MCF 10A (cell line): ENCODE data around the gene ZNF74. TPM values are rescaled to one million over a fixed set of nuclear protein-coding genes. Genes with fewer than 3 reads are reported as not detected.
"Not testable (repeated sequence)": the region's sequence is repeated elsewhere in the genome, so short reads cannot be mapped to it uniquely, and the experiment has no call there.

Source experiments
- BruUV-seq: library from RNA; stranded (reverse); fragments of 400-500 nt; replicated peaks from 2 replicates; lab custom pipeline; 2021; lab: Mats Ljungman, UMichigan
- CTCF ChIA-PET: fragments of 300-600 bp; sonication (Branson Sonifier 250); formaldehyde crosslinking; extraction: SDS; loops from one replicate; lab custom pipeline; 2021; ENCODE audit warnings: antibody characterized with exemption, inconsistent platforms; lab: Yijun Ruan, JAX
- POLR2A ChIA-PET: fragments of 300-600, 350-650 bp; sonication (Branson Sonifier 250); formaldehyde crosslinking; extraction: SDS; loops from one replicate; lab custom pipeline; 2020; ENCODE audit warnings: antibody characterized with exemption, inconsistent platforms; lab: Yijun Ruan, JAX
- DNase-seq: peaks from one replicate; pipeline ENCODE4 v3.0.0-alpha.2; 2018; ENCODE audit not compliant: unreplicated experiment
- H3K27ac Mint-ChIP-seq: one replicate; pipeline ENCODE4 v1.8.0; 2022; ENCODE audit warnings: mild to moderate bottlenecking, low read depth, mixed read lengths; ENCODE audit not compliant: unreplicated experiment
- H3K27me3 Mint-ChIP-seq: one replicate; pipeline ENCODE4 v1.8.0; 2022; ENCODE audit warnings: mixed read lengths; ENCODE audit not compliant: insufficient read depth, unreplicated experiment
- H3K36me3 Mint-ChIP-seq: one replicate; pipeline ENCODE4 v1.8.0; 2022; ENCODE audit warnings: mild to moderate bottlenecking, moderate library complexity, mixed read lengths; ENCODE audit not compliant: insufficient read depth, unreplicated experiment
- H3K4me1 Mint-ChIP-seq: one replicate; pipeline ENCODE4 v1.8.0; 2022; ENCODE audit warnings: mixed read lengths; ENCODE audit not compliant: insufficient read depth, unreplicated experiment
- H3K4me3 Mint-ChIP-seq: one replicate; pipeline ENCODE4 v1.8.0; 2022; ENCODE audit warnings: mild to moderate bottlenecking, moderate library complexity, mixed read lengths; ENCODE audit not compliant: unreplicated experiment
- H3K9me3 Mint-ChIP-seq: one replicate; pipeline ENCODE4 v1.8.0; 2022; ENCODE audit warnings: mixed read lengths; ENCODE audit not compliant: unreplicated experiment
- intact Hi-C: fragments of 100-400 bp; cut with micrococcal nuclease; formaldehyde crosslinking; loops from 2 replicates; pipeline ENCODE4 v1.14.1; 2022
- total RNA-seq: library from RNA; stranded (reverse); gene quantifications from 2 replicates; pipeline ENCODE4 v1.2.3, GENCODE V29; 2022
- TF ChIP-seq, protein P1 (sequence below): fragments of 200-600 bp; IDR thresholded peaks from one replicate; pipeline ENCODE4 v1.8.0; 2022; ENCODE audit warnings: antibody characterized with exemption, mild to moderate bottlenecking; ENCODE audit not compliant: unreplicated experiment

Gene ZNF74
- total RNA-seq, 1 experiment from 2014 or later, result 10.4 TPM

DNA sequence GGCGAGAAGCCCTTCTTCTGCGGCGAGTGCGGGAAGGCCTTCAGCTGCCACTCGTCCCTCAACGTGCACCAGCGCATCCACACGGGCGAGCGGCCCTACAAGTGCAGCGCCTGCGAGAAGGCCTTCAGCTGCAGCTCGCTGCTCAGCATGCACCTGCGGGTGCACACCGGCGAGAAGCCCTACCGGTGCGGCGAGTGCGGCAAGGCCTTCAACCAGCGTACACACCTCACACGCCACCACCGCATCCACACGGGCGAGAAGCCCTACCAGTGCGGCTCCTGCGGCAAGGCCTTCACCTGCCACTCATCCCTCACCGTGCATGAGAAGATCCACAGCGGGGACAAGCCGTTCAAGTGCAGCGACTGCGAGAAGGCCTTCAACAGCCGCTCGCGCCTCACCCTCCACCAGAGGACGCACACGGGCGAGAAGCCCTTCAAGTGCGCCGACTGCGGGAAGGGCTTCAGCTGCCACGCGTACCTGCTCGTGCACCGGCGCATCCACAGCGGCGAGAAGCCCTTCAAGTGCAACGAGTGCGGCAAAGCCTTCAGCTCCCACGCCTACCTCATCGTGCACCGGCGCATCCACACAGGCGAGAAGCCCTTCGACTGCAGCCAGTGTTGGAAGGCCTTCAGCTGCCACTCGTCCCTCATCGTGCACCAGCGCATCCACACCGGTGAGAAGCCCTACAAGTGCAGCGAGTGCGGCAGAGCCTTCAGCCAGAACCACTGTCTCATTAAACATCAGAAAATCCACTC, 12.2 kb downstream of the ZNF74 start:
- DNase-seq, result no peak
- Mint-ChIP-seq H3K27ac (no peak overlapping the region), H3K4me1 (no peaks in the 10 kb centered on the region), H3K36me3 (peaks cover 15% of the 10 kb centered on the region), H3K27me3 (no peaks in the 10 kb centered on the region), H3K9me3 (no peaks in the 10 kb centered on the region), H3K4me3 (no peak overlapping the region)
- POLR2A ChIA-PET, result interaction anchor here (1.1 kb wide), 1 partner anchor 17 kb away, joined by 4 read pairs; no protein-coding TSS in a partner anchor
- CTCF ChIA-PET, result interaction anchor here (0.7 kb wide), 1 partner anchor 88 kb away, joined by 4 read pairs; no protein-coding TSS in a partner anchor
- BruUV-seq, result no TSS peak
- TF ChIP-seq, protein P1, sequence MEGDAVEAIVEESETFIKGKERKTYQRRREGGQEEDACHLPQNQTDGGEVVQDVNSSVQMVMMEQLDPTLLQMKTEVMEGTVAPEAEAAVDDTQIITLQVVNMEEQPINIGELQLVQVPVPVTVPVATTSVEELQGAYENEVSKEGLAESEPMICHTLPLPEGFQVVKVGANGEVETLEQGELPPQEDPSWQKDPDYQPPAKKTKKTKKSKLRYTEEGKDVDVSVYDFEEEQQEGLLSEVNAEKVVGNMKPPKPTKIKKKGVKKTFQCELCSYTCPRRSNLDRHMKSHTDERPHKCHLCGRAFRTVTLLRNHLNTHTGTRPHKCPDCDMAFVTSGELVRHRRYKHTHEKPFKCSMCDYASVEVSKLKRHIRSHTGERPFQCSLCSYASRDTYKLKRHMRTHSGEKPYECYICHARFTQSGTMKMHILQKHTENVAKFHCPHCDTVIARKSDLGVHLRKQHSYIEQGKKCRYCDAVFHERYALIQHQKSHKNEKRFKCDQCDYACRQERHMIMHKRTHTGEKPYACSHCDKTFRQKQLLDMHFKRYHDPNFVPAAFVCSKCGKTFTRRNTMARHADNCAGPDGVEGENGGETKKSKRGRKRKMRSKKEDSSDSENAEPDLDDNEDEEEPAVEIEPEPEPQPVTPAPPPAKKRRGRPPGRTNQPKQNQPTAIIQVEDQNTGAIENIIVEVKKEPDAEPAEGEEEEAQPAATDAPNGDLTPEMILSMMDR, result no peak
- intact Hi-C loops, result no loop called here

DNA sequence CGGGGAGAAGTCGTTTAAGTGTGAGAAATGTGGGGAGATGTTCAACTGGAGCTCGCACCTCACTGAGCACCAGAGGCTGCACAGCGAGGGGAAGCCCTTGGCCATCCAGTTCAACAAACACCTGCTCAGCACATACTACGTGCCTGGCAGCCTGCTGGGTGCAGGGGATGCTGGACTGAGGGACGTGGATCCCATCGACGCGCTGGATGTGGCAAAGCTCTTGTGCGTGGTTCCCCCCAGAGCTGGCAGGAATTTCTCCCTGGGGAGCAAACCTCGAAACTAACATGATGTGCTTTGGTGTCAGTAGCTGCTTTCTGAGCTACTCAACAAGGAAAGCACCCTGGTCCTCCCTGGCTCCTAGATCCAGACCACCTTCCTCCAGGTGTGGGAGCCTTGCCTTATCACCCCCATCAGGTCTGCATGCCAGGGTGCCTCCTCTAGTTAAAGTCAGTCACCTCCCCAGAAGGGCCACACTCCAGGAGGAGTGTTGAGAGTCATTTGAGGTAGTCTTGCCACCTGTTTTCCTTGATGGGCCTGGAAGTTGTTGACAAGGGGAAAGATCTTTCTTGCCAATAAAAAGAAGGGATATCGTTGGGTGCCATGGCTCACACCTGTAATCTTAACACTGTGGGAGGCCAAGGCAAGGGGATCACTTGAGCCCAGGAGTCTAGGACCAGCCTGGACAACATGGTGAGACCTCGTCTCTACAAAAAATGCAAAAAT, 12.9 kb downstream of the ZNF74 start:
- intact Hi-C loops, result no loop called here
- Mint-ChIP-seq H3K36me3 (peaks cover 15% of the 10 kb centered on the region), H3K4me1 (no peaks in the 10 kb centered on the region), H3K4me3 (no peak overlapping the region), H3K27me3 (no peaks in the 10 kb centered on the region), H3K9me3 (no peaks in the 10 kb centered on the region), H3K27ac (no peak overlapping the region)
- ChIA-PET POLR2A (interaction anchor here (1.1 kb wide), 1 partner anchor 18 kb away, joined by 4 read pairs; no protein-coding TSS in a partner anchor), CTCF (interaction anchor here (0.7 kb wide), 2 partner anchors 89 to 267 kb away, joined by 3 to 4 read pairs; no protein-coding TSS in a partner anchor)
- no peak for DNase-seq
- no TSS peak for BruUV-seq
- TF ChIP-seq, protein P1, result no peak

DNA sequence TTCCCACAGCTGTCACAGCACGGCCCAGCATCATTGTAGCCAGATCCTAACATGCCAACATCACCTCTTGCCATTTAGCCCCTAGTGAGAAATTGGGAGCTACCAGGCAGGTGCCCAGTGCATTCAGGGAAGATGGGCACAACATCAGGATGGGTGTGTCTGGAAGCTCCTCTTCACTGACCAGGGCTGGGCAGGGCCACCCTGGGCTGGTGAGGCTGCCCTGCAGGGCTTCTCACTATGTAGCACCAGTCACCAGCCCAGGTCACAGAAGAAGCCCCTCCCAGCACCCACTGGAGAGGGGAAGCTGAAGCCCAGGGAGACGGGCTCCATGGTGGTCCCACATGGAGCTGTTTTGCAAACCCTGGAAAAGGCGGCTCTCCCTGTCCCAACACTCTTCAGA, 13.9 kb downstream of the ZNF74 start:
- BruUV-seq, result no TSS peak
- intact Hi-C loops, result no loop called here
- Mint-ChIP-seq H3K4me3 (no peak overlapping the region), H3K27me3 (no peaks in the 10 kb centered on the region), H3K4me1 (no peaks in the 10 kb centered on the region), H3K36me3 (peaks cover 15% of the 10 kb centered on the region), H3K27ac (no peak overlapping the region), H3K9me3 (no peaks in the 10 kb centered on the region)
- no peak for DNase-seq
- ChIA-PET POLR2A (interaction anchor here (1.6 kb wide), 1 partner anchor 14 kb away, joined by 6 read pairs; the partner anchor contains the start of gene ZNF74), CTCF (interaction anchor here (0.7 to 2.4 kb wide), 3 partner anchors 11 to 266 kb away, joined by 3 to 11 read pairs (median 4); no protein-coding TSS in a partner anchor)
- TF ChIP-seq, protein P1, result no peak

DNA sequence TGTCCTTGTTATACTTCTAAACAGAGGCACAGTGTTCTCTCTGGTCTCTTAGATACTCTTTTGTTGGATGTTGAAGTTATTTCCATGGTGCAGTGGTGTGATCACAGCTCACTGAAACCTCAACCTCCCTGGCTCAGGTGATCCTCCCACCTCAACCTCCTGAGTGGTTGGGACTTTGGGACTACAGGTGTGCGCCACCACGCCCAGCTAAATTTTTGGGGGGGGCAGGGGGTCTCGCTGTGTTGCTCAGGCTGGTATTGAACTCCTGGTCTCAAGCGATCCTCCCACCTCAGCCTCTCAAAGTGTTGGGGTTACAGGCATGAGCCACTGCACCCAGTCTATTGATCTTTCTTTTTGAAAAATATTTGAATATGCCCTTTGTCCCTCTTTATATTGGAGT, 14.9 kb downstream of the ZNF74 start:
- BruUV-seq, result no TSS peak
- POLR2A ChIA-PET, result interaction anchor here (1.6 kb wide), 1 partner anchor 15 kb away, joined by 6 read pairs; the partner anchor contains the start of gene ZNF74
- H3K9me3 Mint-ChIP-seq, result no peaks in the 10 kb centered on the region

DNA sequence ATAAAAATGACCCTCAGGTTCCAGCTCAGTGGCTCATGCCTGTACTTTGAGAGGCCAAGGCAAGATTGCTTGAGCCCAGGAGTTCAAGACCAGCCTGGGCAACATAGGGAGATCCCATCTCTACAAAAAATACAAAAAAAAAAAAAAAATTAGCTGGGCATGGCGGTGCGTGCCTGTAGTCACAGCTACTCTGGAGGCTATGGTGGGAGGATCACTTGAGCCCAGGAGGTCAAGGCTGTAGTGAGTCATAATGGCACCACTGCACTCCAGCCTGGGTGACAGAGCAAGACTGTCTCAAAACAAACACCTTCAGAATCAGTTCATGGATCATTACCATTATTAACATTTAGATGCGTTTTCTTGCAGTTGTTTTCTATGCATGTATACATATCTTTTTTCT, 15.4 kb downstream of the ZNF74 start:
- H3K27ac Mint-ChIP-seq, DNase-seq, BruUV-seq, intact Hi-C loops, H3K4me3 Mint-ChIP-seq, H3K27me3 Mint-ChIP-seq, H3K9me3 Mint-ChIP-seq, POLR2A ChIA-PET, H3K4me1 Mint-ChIP-seq: not testable (repeated sequence)
- CTCF ChIA-PET, result interaction anchor here (2.4 kb wide), 1 partner anchor 9 kb away, joined by 11 read pairs; no protein-coding TSS in a partner anchor
- H3K36me3 Mint-ChIP-seq, result peaks cover 15% of the 10 kb centered on the region

More for the DNA sequence above, 14.9 kb downstream of the ZNF74 start:
- no peak for DNase-seq
- Mint-ChIP-seq H3K27ac (no peak overlapping the region), H3K4me1 (no peaks in the 10 kb centered on the region), H3K27me3 (no peaks in the 10 kb centered on the region), H3K4me3 (no peak overlapping the region), H3K36me3 (peaks cover 15% of the 10 kb centered on the region)
- TF ChIP-seq, protein P1, result no peak
- intact Hi-C loops, result no loop called here
- CTCF ChIA-PET, result interaction anchor here (2.4 kb wide), 1 partner anchor 10 kb away, joined by 11 read pairs; no protein-coding TSS in a partner anchor
